HG02981 (cell line): ENCODE data around the gene SLC36A2.

Source experiments
- ATAC-seq: cut with Tn5 transposase; IDR thresholded peaks from one replicate; pipeline ENCODE4 v1.9.1; 2021; ENCODE audit warnings: mild to moderate bottlenecking, moderate library complexity; ENCODE audit not compliant: unreplicated experiment

Gene SLC36A2

GRCh38 chr5:151284392-151284967 lies 62.9 kb downstream of the SLC36A2 start:
- ATAC-seq: no peak

GRCh38 chr5:151283120-151283825 lies 64.1 kb downstream of the SLC36A2 start:
- no peak for ATAC-seq

GRCh38 chr5:151281001-151281639 lies 66.2 kb downstream of the SLC36A2 start:
- no peak for ATAC-seq

GRCh38 chr5:151280443-151280842 lies 66.9 kb downstream of the SLC36A2 start:
- ATAC-seq: no peak

- no peak for ATAC-seq
Observed at GRCh38 chr5:151278845-151279244, 68.5 kb downstream of the SLC36A2 start.

- ATAC-seq: no peak
Observed at GRCh38 chr5:151275803-151276202, 71.6 kb downstream of the SLC36A2 start.

GRCh38 chr5:151274666-151275065 lies 72.7 kb downstream of the SLC36A2 start:
- no peak for ATAC-seq

GRCh38 chr5:151271336-151271735 lies 76.0 kb downstream of the SLC36A2 start:
- no peak for ATAC-seq

GRCh38 chr5:151270599-151270998 lies 76.8 kb downstream of the SLC36A2 start:
- ATAC-seq: peak; percentile 80

- no peak for ATAC-seq
Observed at GRCh38 chr5:151267491-151268260, 79.7 kb downstream of the SLC36A2 start.
